ENCODE data around the gene FRZB. TPM values are rescaled to one million over a fixed set of nuclear protein-coding genes. Genes with fewer than 3 reads are reported as not detected.
A peak's percentile ranks its signal among the peaks of the same experiment; 100 is the strongest.

Gene FRZB
- total RNA-seq, 2 donors from 2014 or later, result 0.66 to 2.9 TPM

- H3K4me3 ChIP-seq, result no peak overlapping the region
- no peaks in the 10 kb centered on the region for H3K36me3 ChIP-seq (replicated peaks in 1 of 2; ENCODE audit: insufficient read depth in 1 of 2, low read depth in 2 of 2)
- no peak for DNase-seq
- TF ChIP-seq, protein P1, sequence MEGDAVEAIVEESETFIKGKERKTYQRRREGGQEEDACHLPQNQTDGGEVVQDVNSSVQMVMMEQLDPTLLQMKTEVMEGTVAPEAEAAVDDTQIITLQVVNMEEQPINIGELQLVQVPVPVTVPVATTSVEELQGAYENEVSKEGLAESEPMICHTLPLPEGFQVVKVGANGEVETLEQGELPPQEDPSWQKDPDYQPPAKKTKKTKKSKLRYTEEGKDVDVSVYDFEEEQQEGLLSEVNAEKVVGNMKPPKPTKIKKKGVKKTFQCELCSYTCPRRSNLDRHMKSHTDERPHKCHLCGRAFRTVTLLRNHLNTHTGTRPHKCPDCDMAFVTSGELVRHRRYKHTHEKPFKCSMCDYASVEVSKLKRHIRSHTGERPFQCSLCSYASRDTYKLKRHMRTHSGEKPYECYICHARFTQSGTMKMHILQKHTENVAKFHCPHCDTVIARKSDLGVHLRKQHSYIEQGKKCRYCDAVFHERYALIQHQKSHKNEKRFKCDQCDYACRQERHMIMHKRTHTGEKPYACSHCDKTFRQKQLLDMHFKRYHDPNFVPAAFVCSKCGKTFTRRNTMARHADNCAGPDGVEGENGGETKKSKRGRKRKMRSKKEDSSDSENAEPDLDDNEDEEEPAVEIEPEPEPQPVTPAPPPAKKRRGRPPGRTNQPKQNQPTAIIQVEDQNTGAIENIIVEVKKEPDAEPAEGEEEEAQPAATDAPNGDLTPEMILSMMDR (IDR thresholded peaks at IDR 0.05), result no peak
- TF ChIP-seq POLR2A (IDR thresholded peaks at IDR 0.05), result no peak
- intact Hi-C loops (cut with DNase I), result no loop called here
- H3K9me3 ChIP-seq, result no peaks in the 10 kb centered on the region
- ATAC-seq, result no peak
- no peak overlapping the region for H3K27ac ChIP-seq
- 91 to 96% methylated on average over 3 of the region's 3 CpGs for WGBS, 2 donors
- H3K4me1 ChIP-seq, result peaks cover 15% of the 10 kb centered on the region
- no peaks in the 10 kb centered on the region for H3K27me3 ChIP-seq
These were observed 39.9 kb downstream of the FRZB start for GRCh38 chr2:182826496-182826895.

GRCh38 chr2:182826064-182826463 lies 40.4 kb downstream of the FRZB start:
- peaks cover 15% of the 10 kb centered on the region for H3K4me1 ChIP-seq
- no peak overlapping the region for H3K4me3 ChIP-seq
- 28 to 53% methylated on average over 1 of the region's 1 CpG for WGBS, 2 donors
- ATAC-seq, result no peak
- H3K27me3 ChIP-seq, result no peaks in the 10 kb centered on the region
- no peaks in the 10 kb centered on the region for H3K36me3 ChIP-seq (replicated peaks in 1 of 2; ENCODE audit: insufficient read depth in 1 of 2, low read depth in 2 of 2)
- no peak for DNase-seq
- TF ChIP-seq POLR2A (IDR thresholded peaks at IDR 0.05), result no peak
- TF ChIP-seq, protein P1 (IDR thresholded peaks at IDR 0.05), result no peak
- intact Hi-C loops (cut with DNase I), result no loop called here
- no peak overlapping the region for H3K27ac ChIP-seq
- H3K9me3 ChIP-seq, result no peaks in the 10 kb centered on the region

DNA sequence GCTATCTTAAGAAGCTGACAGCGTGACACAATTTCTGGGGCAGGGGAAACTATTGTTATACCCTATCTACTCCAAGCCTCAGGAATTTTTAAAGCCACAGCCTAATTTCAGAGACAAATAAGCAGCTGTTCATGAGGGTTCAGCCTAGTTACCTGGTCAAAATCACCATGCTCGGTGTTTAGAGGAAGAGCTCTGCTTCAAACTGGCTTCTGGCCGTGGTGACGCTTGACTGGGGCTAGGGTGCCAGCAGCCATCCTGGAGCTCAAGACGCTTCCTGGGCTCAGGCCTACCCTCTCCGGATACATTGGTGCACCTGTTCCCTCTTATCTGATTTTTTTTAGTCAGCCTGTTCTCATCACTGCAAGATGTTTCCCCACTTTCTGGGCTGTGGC lies 41.7 kb downstream of the FRZB start:
- H3K4me1 ChIP-seq, result peaks cover 15% of the 10 kb centered on the region
- ATAC-seq (peak; percentile 21), DNase-seq (no peak)
- no peaks in the 10 kb centered on the region for H3K9me3 ChIP-seq
- H3K27me3 ChIP-seq, result no peaks in the 10 kb centered on the region
- intact Hi-C loops (cut with DNase I), result no loop called here
- H3K27ac ChIP-seq, result peak overlapping the region in 1 of 4 donors; percentile 24
- WGBS, 2 donors, result 33 to 55% methylated on average over 6 of the region's 6 CpGs
- TF ChIP-seq, protein P1 (IDR thresholded peaks at IDR 0.05), result no peak
- TF ChIP-seq POLR2A (IDR thresholded peaks at IDR 0.05), result no peak
- H3K36me3 ChIP-seq (replicated peaks in 1 of 2; ENCODE audit: insufficient read depth in 1 of 2, low read depth in 2 of 2), result no peaks in the 10 kb centered on the region
- H3K4me3 ChIP-seq, result no peak overlapping the region

- peak in 2 of 4 donors; percentile 16 to 17 for DNase-seq
- peak; percentile 62 for ATAC-seq
These were observed 42.2 kb downstream of the FRZB start for GRCh38 chr2:182824056-182824766.

More at GRCh38 chr2:182824056-182824766, 42.2 kb downstream of the FRZB start:
- no peaks in the 10 kb centered on the region for H3K9me3 ChIP-seq
- peak overlapping the region in 1 of 4 donors; percentile 24 for H3K27ac ChIP-seq
- H3K4me1 ChIP-seq, result peaks cover 15% of the 10 kb centered on the region
- H3K4me3 ChIP-seq, result no peak overlapping the region
- intact Hi-C loops (cut with DNase I), result no loop called here
- no peaks in the 10 kb centered on the region for H3K27me3 ChIP-seq
- WGBS, 2 donors, result 31 to 33% methylated on average over 5 of the region's 5 CpGs
- H3K36me3 ChIP-seq (replicated peaks in 1 of 2; ENCODE audit: insufficient read depth in 1 of 2, low read depth in 2 of 2), result no peaks in the 10 kb centered on the region
- TF ChIP-seq, protein P1 (IDR thresholded peaks at IDR 0.05), result no peak
